ENCODE measurements around the gene ANKRD36B. TPM values are rescaled to one million over a fixed set of nuclear protein-coding genes. Genes with fewer than 3 reads are reported as not detected.

ANKRD36B gene
- total RNA-seq = 31.6 and 51.2 TPM in 2 replicates

DNA sequence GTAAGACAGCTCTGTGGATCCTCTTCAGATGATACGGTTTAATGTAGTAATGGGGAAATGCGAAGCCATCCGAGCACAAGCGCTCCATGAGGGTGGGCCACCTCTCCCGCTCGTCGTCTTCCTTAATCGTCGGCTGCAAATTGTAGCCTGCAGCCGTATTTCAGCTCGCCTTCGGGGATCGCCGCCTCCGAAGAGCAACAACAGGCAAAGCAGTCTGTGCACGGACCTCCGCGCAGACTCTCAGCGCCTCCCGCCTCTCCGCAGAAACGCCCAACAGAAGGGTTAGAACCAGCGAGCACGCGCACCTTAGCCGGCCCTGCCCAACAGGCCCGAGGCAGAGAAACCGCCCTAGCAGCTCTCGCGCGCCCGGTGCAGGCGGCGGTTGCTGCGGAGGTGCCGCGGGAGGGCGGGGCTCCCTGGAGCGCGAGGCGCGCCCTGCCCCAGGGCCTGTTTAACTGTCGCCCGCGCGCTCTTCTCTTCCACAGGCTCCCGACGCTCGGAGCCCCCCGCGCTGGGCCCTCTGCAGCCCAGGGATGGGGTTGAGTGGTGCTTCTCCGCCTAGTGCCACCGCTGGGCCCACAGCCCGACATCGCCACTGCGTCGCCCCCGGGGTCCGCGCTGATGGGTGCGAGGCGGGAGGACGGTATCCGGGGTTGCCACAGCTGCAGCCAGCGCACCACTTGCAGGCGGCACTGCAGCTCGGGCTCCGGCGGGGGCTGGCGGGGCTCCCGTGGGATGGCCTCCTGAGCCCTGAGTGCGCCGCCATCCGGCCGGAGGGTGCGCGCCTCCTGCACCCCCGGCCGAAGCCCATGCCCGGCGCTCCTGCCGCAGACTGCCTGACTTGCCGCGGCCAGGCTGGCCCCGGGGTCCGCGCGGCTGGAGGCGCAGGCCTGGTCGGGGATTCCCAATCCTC is at the start of gene ANKRD36B:
Gene ANKRD36B (minus strand): TSS at position 280 of the 913 bp plus-strand sequence. CDS start 192 bp downstream, at position 88.

Other genes starting within 250 kb of the ANKRD36B start
- 263 and 373 TPM in 2 replicates for gene COX5B, start 56.2 kb upstream of the ANKRD36B start, total RNA-seq
- gene ACTR1B, start 74.2 kb upstream of the ANKRD36B start, total RNA-seq = 48.9 and 54.5 TPM in 2 replicates
- gene C2orf92, start 79.8 kb upstream of the ANKRD36B start, total RNA-seq = 2.6 and 4.7 TPM in 2 replicates
- gene ZAP70, start 123.7 kb upstream of the ANKRD36B start, total RNA-seq = not detected in 2 replicates

Data from subcutaneous preadipocyte (primary cell).